HG02943 (cell line): ENCODE results near the gene EFCAB13.
"Not testable (repeated sequence)": the region's sequence is repeated elsewhere in the genome, so short reads cannot be mapped to it uniquely, and the experiment has no call there.

ENCODE experiments used
- ATAC-seq: cut with Tn5 transposase; IDR thresholded peaks from one replicate; pipeline ENCODE4 v1.9.1; 2021; ENCODE audit warnings: mild to moderate bottlenecking, low read depth, moderate library complexity; ENCODE audit not compliant: unreplicated experiment

The EFCAB13 gene

GRCh38 chr17:47413872-47414271 is 90.1 kb downstream of the EFCAB13 start:
- no peak for ATAC-seq

DNA sequence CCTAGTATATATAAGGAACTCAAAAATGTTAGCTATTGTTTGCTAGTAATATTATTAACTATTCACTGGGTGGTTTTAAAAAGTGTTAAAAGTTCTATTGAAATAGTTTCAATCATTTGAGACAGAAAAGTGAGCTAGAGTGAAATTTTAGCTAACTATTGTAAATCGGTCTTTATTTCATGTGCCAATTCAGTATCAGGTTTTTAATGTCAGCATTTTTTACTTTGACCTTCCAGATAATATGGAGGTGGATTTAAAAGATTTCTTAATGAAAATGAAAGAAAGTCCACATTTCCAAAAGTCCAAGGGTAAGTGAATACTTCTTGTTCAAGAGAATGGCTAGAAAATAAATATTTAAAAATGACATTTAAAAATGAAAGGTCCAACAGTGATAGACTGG is 90.9 kb downstream of the EFCAB13 start:
- ATAC-seq: no peak

DNA sequence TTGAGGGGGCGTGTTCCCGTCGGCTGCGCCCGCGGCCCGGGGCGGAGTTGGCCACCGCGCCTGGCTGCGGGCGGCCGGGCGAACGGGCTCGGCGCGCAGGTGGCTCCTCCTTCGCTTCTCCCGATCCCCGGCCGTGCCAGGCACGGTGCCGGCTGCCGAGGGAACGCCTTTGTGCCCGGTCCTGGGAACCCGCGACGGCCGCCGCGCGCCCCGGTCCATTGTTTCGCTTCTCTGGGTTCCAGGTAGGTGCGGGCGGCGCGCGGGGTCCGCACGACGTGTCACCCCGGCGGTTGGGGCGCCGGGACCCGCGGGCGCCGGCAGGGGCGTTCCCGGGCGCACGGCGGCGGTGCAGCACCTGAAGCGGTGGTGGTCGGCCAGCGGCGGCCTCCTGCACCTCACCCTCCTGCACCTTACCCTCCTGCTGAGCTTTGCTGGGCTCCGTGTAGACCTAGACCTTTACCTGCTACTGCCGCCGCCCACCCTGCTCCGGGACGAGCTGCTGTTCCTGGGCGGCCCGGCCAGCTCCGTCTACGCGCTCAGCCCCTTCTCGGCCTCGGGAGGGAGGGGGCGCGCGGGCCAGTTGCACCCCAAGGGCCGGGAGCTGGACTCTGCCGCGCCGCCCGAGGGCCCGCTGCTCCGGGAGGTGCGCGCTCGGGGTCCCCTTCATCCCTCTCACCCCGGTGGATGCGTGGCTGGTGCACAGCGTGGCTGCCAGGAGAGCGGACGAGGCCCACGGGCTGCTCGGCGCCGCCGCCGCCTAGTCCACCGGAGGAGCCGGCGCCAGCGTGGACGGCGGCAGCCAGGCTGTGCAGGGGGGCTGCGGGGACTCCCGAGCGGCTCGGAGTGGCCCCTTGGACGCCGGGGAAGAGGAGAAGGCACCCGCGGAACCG is 99.9 kb downstream of the EFCAB13 start:
- ATAC-seq: no peak

DNA sequence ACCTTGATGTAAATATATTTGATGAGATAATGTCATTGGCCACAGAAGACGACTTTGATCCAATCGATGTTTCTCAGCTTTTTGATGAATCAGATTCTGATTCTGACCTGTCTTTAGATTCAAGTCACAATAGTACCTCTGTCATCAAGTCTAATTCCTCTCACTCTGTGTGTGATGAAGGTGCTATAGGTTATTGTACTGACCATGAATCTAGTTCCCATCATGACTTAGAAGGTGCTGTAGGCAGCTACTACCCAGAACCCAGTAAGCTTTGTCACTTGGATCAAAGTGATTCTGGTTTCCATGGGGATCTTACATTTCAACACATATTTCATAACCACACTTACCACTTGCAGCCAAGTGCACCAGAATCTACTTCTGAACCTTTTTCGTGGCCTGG is 101.5 kb downstream of the EFCAB13 start:
- ATAC-seq: not testable (repeated sequence)

DNA sequence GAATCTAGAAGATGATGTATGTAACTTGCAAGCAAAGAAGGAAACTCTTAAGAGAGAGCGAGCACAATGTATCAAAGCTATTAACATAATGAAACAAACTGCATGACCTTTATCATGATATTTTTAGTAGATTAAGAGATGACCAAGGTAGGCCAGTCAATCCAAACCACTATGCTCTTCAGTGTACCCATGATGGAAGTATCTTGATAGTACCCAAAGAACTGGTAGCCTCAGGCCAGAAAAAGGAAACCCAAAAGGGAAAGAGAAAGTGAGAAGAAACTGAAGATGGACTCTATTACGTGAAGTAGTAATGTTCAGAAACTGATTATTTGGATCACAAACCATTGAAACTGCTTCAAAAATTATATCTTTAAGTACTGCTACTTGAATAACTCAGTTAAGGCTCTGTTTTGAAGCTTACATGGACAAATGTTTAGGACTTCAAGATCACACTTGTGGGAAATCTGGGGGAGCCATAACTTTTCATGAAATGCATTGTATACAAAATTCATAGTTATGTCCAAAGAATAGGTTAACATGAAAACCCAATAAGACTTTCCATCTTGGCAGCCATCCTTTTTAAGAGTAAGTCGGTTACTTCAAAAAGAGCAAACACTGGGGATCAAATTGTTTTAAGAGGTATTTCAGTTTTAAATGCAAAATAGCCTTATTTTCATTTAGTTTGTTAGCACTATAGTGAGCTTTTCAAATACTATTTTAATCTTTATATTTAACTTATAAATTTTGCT is 102.3 kb downstream of the EFCAB13 start:
- ATAC-seq: not testable (repeated sequence)

- no peak for ATAC-seq
These were observed 104.2 kb downstream of the EFCAB13 start for GRCh38 chr17:47427985-47428384.

- ATAC-seq: not testable (repeated sequence)
These were observed 108.5 kb downstream of the EFCAB13 start for GRCh38 chr17:47432240-47432639.

DNA sequence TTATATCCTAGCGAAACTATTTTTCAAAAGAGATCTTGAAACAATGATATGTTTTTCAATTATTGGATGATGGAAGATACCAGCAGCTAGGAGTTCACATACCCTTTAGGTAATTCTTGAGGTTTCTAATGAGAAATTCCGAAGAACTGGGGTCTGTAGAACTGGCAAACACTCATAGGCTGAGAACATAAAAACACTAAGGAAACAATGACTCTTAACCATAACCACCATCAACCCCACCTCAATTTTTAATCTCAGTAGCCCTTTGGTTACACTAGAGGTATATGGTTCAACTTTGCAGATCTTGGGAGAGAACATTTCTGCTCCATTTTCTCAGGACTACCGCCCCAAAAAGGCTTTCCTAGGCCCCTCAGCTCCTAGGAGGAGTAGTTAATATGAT is 141.4 kb downstream of the EFCAB13 start:
- no peak for ATAC-seq

DNA sequence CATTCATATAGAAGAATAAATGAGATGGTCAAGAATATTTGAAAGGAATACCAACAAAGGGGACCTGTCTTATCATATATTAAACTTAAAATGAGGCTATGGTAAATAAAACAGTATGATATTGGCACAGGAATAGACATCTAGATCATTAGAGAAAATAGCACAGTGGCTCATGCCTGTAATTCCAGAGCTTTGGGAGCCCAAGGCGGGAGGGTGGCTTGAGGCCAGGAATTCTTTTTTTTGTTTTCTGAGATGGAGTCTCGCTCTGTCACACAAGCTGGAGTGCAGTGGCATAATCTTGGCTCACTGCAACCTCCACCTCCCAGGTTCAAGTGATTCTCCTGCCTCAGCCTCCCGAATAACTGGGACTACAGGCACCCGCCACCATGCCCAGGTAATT is 143.2 kb downstream of the EFCAB13 start:
- not testable (repeated sequence) for ATAC-seq

GRCh38 chr17:47470836-47471235 is 147.1 kb downstream of the EFCAB13 start:
- no peak for ATAC-seq

GRCh38 chr17:47472073-47472472 is 148.3 kb downstream of the EFCAB13 start:
- ATAC-seq: not testable (repeated sequence)
